HG02571 (cell line): ENCODE measurements around the gene PDE6C.

Experiments used
- ATAC-seq: cut with Tn5 transposase; IDR thresholded peaks from one replicate; pipeline ENCODE4 v1.9.1; 2021; ENCODE audit warnings: mild to moderate bottlenecking, moderate library complexity; ENCODE audit not compliant: unreplicated experiment

PDE6C gene

DNA sequence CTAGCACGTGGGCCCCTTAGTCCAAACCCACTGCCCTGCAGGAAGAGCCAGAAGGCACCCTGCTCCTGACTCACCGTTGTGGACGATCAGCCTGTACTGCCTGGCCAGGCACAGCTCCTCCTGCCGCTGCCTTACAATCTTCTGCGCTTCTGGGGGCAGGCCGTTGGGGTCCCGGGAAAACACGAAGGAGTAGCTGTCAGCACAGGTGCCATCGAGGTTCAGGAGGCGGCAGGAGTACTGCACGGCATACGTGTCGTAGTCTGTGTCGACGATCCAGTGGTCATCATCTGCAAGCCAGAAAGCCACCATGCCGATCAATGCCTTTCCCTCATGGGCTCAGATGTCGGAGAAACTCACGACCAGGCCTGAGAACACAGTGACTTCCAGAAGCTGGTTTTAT lies 18.6 kb upstream of the PDE6C start:
- no peak for ATAC-seq

DNA sequence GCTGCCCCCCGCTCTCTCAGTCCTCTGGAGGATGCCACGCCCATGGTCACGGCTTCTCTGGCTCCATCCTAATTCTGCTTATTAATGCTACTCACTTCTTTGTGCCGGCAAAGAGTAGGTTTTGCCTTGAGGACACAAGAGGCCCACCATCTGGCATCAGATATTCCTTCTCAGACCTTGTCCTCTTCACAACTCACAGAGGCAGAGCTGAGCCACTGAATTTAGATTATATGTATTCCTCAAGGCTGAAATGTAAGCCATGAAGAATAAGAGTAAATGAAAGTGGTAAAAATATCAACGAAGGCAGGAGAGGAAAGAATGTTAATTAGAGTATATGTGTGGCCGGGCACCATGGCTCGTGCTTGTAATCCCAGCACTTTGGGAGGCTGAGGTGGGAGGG lies 17.8 kb upstream of the PDE6C start:
- no peak for ATAC-seq

DNA sequence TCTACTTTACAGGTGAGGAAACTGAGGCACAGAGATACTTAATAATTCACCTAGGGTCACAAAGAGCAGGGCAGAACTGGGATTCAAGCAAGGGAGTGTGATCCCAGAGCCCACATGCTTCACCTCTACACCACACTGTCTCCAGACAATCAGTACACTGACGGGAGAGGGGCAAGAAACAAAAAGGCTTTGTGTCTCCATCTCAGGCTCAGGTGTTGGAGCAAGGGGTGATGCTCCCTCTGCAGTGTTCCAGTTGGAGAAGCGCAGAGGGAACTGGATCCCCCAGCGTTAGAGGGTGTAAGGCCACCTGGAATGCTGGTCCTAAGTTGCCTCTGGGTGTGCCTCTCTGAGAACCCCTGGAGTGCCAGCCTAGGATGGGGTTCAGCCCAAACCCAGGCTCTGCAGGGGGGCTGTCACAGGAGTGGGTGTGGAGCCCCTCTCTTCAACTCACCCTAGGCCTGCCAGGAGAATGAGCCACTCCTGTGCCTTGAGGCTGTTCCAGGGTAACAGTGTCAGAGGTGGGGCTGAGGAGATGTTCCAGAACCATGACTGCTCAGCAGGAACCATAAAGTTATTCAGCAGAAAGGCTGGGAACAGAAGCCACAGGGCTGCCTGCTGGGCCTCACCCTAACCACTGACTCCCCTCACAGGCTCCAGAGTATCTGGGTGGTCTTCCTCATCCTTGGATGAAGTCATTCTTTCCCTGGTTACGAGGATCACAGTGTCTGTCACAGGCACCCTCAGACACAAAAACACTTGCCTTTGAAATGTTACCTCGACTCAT lies 16.8 kb upstream of the PDE6C start:
- no peak for ATAC-seq

DNA sequence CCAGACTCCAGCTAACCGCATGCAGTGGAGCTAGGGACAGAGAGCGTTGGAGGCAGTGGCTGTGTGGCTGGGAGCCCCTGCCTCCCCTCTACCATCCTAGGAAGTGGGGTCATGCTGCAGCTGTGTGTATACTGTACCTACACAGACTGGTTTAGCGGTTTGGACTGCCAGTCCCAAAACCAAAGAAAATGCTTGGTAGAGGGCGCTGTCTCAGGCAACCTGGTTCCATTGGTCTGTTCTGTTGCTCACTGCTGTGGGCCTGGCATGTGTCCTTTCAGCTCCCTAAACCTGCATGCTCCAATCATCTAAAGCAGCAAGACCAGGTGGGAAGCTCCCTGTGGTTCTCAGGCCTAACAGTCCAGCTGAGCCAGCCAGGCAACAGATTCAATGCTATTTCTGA lies 15.8 kb upstream of the PDE6C start:
- ATAC-seq, result no peak

DNA sequence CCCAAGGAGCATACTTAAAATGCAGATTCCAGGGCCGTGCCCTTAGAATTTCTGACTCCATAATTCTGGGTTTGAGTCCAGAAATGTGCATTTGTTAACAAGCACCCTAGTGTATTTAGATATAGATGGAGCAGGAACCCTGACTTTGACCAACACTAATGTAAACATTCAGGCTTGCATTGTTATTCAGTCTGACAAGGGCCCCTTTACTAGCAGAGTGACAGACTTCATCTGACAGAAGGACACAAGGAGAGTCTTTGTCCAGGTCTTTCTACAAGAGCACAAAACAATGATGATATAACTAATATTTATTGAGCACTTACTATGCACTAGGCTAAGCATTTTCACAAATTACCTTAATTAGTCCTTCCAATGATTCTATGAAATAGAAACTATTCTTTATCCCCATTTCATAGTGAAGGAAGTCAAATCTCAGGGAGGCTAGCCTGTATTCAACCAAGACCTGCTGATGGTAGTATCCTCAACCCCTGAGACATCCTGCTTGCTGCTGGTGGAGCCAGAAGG lies 15.2 kb upstream of the PDE6C start:
- ATAC-seq, result no peak

DNA sequence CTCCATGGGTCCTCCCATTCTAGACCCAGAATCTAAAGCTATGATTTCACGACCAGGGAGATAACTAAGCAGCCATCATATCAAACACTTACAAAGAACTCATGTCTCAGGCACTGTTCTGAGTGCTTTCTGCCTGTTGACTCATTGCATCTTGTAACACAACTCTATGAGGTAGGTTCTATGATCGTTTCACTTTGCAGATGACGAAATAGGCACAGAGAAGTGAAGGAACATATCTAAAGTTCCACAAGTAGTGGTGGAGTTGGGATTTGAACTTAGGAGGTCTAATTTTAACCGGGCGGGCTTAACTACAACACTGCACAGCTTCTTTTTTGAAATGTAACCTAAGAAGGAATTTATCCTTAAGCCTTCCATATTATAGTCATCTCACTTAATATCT lies 14.2 kb upstream of the PDE6C start:
- ATAC-seq, result no peak

DNA sequence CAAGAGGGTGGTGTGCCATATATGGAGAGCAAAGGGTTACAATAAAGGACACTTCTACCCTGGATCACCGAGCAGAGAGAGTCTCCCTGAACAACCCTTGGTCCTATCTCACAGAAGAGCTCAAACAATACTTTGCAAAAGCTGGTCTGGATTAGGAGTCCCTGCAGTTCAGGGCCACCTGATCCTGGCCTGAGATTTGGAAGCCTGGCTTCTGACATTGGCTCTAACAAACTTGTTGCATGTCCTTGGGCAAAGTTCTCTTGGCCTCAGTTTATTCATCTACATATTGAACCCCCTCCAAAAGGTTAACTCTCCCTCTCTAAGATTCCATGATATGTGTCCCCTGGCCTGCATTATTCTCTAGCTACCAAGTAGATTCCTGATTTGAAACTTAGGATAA lies 13.0 kb upstream of the PDE6C start:
- ATAC-seq, result no peak

DNA sequence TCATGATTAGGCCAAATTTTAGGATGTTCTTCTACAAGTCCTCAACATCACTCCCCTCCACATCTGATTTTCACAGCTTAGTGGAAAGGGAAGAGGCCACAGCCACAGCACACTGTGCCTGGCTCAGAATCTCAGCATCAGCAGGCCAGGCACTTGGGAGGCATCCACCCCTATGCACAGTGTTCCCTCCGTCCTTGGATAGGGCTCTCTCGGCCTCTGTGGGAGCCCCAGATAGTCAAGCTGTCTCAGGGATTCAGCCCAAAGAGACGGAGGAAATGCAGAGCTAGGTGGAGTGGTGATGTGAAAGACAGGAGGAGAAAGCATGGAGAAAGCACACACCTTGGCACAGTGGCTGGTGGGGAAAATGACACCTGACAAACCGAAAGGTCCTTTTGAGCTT lies 12.6 kb upstream of the PDE6C start:
- no peak for ATAC-seq

DNA sequence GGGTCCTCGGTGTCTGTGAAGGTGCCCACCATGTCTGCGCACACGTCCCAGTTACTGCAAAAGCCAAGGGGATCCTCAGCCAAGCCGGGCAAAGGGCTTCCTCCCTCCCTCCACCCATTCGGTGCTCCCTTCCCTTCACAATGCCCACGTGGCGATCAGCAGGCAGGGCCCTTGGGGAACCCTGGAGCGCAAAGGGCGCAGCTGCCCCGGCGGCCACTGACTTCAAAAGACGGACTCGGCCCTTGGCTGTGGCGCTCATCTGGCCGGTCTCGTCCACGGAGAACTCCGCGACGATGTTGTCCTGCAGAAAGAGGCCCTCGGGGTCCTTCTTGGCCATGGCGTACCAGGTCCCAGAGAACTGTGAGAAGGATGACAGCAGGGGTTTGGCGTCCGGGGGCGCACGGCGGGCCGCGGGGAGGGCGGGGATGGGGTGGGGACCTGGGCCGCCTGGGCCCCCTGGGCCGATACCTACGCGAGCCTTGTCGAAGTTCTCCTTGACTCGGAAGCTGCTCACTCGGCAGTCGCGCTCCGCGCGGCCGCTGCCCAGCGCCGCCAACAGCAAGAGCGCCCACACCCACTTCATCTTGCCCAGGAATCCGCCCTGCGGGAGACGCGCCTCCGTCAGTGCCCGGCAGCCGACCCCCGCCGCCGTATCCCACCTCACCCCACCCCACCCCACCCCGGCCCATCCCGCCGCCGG lies 11.7 kb upstream of the PDE6C start:
- ATAC-seq, result no peak

DNA sequence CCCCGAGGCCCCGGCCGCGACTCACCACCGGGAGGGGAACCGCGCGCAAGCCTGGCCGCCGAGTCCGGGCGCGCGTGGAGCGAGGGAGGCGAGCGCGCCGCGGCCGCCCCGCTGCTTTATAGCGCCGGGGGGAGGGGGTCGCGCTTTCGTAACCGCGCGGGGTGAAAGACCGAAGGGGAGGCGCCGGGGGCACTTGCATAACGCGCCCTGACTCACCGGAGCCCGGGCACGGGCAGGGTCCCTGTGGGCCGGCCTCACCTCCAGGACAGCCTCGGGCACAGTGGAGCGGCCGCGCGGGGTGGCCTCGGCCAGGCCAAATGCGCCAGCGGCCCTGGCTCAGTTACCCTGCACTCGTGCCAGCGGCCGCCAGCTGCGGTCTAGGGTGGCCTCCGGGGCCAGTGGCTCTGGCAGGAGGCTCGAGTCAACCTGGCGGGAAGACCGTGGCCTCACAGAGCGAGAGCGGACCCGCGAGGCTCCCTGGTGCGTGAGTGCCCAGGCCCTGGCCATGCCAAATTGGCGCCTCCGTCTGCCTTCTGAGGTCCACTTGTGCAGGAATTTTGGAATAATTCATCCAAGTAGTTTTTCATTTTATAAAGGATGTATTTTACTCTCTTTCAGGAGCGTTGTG lies 11.1 kb upstream of the PDE6C start, which contains the start of gene RBP4:
Gene RBP4, minus strand, starts transcription at position 90 of the 628 bp plus-strand sequence. CDS start 207 bp downstream, outside the sequence.
- no peak for ATAC-seq

DNA sequence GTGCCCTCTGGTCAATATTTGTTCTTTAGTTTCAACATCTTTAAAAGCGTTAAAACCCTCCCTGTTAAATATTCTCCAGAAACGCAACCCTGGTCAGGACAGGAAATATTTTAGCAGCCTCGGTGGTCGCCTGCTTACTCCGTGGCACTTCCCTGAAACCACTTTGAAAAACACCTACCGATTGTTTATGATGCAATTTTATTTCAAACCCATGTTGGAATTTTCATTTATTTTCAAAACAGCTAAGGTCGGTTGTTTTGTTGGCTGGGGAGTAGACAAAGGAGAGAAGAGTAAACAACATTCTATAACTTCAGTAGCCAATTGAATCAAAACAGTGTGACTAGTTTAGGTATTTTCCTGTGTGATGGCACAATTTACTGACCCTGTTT lies 10.6 kb upstream of the PDE6C start:
- no peak for ATAC-seq

DNA sequence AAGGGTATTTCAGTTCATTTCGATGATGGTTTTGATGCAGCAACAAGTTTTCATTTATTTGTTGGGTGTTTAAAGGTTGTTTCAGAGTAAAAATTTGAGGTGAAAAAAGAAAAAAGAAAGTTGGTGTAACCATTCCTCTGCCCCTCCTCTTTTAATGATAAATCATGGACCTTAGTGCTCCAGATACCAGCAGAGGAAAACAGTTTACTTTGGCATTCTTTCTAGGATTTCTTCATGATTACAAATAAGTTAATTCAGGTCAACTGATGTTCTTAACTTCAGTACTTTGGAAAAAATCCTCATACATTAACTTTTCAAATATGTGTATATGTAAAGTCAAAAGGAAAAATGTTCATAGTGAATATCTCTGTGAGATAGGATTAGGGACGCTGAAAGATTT lies 9.3 kb upstream of the PDE6C start:
- ATAC-seq, result no peak

DNA sequence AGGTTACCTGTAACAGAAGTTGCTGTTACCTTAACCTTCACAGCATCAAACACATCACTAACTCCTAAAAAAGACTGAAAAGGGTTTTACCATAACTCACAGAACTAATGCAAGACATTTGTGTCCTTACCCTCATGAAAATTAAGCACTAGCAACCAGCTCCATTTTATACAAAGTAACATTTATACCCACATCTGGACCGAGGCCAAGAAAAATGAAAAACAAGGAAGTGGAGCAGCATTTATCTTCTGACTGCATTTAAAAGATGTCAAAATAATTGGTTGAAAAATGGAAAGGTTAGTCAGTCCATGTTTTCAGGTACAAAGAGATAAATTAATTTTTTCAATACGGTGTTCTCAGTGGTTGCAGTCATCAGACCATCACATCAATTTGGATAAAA lies 8.2 kb upstream of the PDE6C start:
- no peak for ATAC-seq

DNA sequence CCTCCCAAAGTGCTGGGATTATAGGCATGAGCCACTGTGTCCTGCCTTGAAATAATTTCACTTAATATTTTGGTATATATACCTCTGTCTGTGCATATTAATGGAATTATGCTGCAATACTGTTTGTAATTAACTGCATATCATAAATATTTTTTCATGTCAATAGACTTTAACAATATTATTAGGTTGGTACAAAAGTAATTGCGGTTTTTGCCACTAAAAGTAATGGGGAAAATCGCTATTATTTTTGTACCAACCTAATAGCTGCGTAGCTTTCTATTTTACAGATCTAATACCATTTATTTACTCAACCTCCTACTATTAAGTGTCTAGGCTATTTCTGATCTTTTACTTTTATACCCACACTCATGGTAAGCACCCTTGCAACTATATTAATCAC lies 3.9 kb upstream of the PDE6C start:
- ATAC-seq, result no peak

DNA sequence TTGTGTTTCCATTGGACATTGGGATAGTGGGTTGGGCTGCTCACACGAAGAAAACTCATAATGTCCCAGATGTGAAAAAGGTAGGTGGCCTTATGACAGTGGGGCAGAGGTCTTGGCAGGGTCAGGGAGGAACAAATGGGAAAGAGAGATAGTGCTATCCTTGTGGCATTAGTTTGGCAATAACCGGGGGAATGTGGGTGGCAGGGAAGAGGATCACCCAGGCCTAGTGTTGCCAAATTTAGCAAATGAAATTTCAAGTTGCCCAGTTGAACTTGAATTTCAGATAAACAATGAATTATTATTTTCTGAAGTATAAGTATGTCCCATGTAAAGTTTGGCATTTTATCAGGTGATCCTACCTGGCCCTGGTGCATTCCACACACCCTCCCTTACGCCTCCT lies 789 bp downstream of the PDE6C start:
- no peak for ATAC-seq

DNA sequence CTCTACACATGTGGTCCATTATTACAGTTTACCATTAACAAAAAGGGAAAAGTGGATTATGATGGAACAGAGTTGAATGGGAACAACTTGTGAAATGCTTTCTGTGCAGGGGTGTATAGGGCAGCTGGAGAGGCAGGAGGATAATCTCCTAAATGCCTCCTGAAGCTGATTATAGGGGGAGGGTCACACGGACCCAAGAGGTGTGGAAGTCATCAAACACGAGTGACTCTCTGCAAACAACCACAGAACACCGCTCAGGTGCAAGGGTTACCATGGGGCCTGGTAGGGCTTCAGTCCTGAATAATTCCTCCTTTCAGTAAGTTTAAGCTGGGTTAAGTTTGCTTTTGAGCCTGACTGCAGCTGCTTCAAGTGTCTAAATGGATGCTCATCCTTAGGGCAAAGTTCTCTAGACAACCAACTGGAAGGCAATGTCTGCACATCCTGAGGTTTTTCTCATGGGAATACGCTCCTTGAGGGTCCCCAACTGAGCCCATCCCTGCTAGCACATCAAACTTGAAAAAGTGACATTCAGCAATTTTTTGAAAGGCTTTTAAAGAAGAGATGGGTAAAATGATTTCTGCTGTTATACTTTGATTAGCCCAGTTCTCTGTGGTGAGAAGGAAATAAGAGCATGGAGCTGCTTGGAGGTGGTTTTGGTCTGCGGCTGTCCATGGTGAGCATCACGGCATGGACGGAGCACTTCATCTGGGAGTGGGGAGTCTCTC lies 1.9 kb downstream of the PDE6C start:
- no peak for ATAC-seq

DNA sequence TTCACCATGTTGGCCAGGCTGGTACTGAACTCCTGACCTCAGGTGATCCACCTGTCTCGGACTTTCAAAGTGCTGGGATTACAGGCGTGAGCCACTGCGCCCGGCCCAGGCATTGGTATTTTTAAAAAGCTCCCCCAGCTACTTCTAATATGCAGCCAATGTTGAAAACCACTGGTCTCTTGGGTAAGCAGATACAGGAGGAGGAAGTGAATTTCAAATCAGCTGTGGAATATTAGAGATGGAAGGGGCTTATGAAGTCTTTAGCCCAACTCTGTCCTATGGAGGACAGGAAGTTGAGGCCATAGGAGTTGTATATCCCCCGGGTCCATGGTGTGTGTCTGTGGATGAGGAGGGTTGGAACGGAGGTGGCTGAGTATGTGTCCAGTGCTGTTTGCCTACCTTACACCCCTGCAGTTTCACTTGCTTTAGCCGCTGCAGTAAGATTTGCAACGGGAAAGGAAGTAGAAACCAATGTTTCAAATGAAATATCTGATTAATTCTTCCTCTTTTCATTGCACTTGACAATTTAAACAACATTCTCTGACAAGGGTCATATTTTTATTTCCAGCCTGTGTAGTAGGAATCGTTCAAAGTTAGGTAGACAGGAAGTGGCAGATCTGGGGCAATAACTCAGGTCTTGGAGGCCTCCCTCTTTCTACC lies 3.4 kb downstream of the PDE6C start:
- no peak for ATAC-seq

DNA sequence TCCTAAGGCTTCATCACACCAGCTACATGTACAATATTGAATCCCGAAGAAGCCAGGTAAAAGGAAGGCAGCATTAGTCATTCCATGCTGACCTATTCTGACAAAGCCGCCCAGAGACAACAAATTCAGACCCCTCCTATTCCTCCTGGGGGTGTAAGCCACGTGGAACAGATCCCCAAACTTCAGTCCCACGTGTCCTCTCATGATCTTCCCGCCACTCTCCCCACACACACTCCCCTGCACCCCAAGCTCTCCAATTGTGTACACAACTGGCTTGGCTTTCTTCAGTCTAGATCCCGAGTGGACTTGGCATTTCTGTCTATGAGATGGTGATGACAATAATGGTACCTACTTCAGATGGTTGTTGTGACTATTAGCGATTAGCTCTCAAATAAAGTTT lies 8.6 kb downstream of the PDE6C start:
- no peak for ATAC-seq

DNA sequence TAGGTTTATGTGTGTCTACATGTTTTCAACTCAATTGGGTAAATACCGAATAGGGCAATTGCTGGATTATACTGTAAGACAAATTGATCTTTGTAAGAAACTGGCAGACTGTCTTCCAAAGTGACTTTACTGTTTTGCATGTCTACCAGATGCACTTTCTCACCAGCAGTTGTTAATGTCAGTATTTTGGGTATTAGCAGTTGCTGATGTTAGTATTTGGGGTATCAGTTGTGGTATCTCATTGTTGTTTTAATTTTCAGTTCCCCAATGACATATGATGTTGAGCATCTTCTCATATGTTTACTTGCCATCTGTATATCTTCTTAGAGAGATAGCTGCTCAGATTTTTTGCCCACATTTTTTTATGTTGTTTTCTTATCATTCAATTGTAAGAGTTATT lies 10.6 kb downstream of the PDE6C start:
- ATAC-seq, result no peak

DNA sequence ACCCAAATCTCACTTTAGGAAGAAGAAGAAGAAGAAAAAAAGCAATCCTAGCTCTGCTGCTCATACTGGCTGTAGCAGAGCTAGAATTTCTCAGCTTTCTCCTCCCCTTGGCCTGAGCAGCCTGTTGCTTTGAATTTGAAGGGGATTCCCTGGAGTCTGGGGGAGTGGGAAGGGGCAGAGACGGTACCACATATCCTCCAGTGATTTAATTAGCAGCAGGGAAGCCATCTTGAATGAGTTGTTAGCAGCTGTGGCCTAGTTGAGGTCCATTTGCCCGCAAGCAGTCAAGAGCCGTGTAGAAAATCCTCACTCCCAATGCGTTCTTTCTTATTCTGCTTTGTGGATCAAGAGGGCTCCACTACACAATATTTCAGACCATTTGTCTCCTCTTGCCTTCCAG lies 16.5 kb downstream of the PDE6C start:
- no peak for ATAC-seq
